ENCODE data around the gene CLEC20A. TPM values are rescaled to one million over a fixed set of nuclear protein-coding genes. Genes with fewer than 3 reads are reported as not detected.

Gene CLEC20A
- total RNA-seq, 1 donor from 2014 or later, result not detected

DNA sequence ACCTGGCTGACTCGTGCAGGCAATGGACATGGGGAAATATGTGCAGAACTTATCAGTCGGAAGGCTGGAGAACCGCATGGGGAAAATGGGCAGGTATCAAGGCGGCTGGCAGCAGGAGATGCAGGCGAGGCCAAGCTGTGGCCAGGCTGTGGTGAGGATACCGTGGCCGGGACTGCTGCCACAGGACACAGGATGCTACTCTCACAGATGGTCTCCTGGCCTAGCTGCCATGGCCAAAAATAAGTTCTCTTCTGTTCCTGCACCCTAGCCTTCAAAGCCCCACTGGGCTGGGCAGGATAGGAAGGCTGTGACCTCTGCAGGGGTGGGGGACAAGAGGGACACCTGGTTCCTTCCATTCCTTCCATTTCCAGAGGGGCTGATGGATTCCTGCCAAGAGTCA is 42.5 kb upstream of the CLEC20A start:
- H3K27ac ChIP-seq, result no peak overlapping the region
- H3K4me1 ChIP-seq, result peaks cover 43% of the 10 kb centered on the region
- no peak for TF ChIP-seq POLR2A (IDR thresholded peaks at IDR 0.05)
- TF ChIP-seq, protein P1, sequence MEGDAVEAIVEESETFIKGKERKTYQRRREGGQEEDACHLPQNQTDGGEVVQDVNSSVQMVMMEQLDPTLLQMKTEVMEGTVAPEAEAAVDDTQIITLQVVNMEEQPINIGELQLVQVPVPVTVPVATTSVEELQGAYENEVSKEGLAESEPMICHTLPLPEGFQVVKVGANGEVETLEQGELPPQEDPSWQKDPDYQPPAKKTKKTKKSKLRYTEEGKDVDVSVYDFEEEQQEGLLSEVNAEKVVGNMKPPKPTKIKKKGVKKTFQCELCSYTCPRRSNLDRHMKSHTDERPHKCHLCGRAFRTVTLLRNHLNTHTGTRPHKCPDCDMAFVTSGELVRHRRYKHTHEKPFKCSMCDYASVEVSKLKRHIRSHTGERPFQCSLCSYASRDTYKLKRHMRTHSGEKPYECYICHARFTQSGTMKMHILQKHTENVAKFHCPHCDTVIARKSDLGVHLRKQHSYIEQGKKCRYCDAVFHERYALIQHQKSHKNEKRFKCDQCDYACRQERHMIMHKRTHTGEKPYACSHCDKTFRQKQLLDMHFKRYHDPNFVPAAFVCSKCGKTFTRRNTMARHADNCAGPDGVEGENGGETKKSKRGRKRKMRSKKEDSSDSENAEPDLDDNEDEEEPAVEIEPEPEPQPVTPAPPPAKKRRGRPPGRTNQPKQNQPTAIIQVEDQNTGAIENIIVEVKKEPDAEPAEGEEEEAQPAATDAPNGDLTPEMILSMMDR (IDR thresholded peaks at IDR 0.05), result no peak
- no peak for TF ChIP-seq POLR2AphosphoS5 (IDR thresholded peaks at IDR 0.05; ENCODE audit: insufficient read depth in 1 of 2, low read depth in 1 of 2)
- H3K9me3 ChIP-seq, result no peaks in the 10 kb centered on the region
- no peaks in the 10 kb centered on the region for H3K27me3 ChIP-seq
- no peaks in the 10 kb centered on the region for H3K36me3 ChIP-seq
- intact Hi-C loops (cut with DNase I), result no loop called here
- peak in 1 of 2 donors; percentile 74 for DNase-seq (ENCODE audit: extremely low spot score in 2 of 2)
- no peak overlapping the region for H3K4me3 ChIP-seq

DNA sequence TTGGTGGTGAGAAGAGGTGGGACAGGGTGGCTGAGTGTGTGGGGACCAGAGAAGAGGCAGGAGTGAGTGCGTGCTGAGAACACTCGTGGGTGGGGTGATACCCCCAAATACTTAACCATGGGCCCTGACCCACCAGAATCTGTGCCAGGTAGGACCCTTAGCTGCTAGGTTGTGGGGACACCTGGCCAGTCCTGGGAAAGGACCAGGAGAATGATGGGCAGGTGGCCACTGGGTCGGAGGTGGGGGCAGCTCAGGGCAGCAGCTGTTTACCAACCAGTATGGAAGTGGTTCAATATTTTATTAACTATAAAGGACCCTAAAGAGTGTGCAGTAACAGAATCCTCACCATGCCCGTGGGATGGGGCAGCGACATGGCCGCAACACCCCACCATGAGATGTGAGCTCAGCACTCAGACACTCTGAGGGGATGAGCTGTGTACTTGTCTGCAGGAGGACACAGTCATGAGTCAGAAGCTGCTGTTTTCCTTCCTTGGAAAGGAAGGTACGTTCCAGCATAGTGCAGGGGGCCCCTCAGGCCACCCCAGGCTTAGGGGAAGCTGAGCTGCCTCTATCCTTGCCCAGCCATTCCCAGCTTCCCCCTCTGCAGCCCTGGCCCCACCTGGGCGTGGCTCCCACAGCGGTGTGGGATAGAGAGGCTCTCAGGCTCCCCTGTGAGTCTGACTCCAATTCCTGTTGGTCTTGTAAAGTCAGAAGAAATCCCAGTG is 41.6 kb upstream of the CLEC20A start:
- peak in 1 of 2 donors; percentile 43 for TF ChIP-seq POLR2AphosphoS5 (IDR thresholded peaks at IDR 0.05; ENCODE audit: insufficient read depth in 1 of 2, low read depth in 1 of 2)
- TF ChIP-seq, protein P1 (IDR thresholded peaks at IDR 0.05), result no peak
- no peaks in the 10 kb centered on the region for H3K36me3 ChIP-seq
- H3K9me3 ChIP-seq, result no peaks in the 10 kb centered on the region
- H3K27ac ChIP-seq, result peak overlapping the region; percentile 43
- H3K4me3 ChIP-seq, result no peak overlapping the region
- H3K4me1 ChIP-seq, result peaks cover 36% of the 10 kb centered on the region
- intact Hi-C loops (cut with DNase I), result no loop called here
- no peaks in the 10 kb centered on the region for H3K27me3 ChIP-seq
- DNase-seq (ENCODE audit: extremely low spot score in 2 of 2), result peak; percentile 60 to 85

DNA sequence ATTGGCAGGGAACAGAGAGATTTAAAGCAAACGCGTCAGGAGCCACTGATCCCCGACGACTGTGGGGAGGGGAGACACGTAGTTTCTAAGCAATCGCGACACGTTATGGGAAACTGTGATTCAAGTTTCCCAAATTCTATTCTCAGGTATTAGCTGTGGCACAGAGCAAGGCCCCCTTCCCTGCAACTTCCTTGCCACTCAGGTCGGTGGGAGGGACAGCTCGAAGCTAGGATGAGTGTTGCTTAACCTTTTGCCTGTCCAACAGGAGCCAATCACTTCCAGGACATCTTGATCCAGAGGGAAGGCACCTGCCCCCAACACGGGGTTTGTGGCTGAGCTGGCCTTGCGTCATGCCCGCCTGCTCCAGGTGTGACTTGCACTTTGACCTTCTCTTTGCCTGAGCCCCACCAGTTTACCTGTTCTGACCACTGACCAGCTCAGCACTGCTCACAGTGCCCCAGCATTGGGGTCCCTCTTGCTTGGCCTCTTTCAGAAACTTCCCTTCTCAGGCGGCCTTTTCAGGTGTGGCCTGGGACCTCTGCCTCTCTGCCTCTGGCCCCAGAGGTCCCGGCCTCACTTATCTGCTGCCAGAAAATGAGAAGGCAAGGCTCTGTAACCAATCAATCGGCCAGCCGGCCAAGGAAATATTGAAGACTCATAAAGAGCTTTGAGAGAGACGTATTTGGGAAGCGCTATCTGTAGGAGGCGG is 40.8 kb upstream of the CLEC20A start:
- Histone ChIP-seq H3K27me3 (no peaks in the 10 kb centered on the region), H3K4me3 (no peak overlapping the region), H3K9me3 (no peaks in the 10 kb centered on the region), H3K4me1 (peaks cover 34% of the 10 kb centered on the region), H3K27ac (peak overlapping the region; percentile 43), H3K36me3 (no peaks in the 10 kb centered on the region)
- TF ChIP-seq, protein P1 (IDR thresholded peaks at IDR 0.05), result no peak
- TF ChIP-seq POLR2A (IDR thresholded peaks at IDR 0.05) (no peak), POLR2AphosphoS5 (IDR thresholded peaks at IDR 0.05; ENCODE audit: insufficient read depth in 1 of 2, low read depth in 1 of 2) (no peak)
- DNase-seq (ENCODE audit: extremely low spot score in 2 of 2), result peak; percentile 83 to 91
- intact Hi-C loops (cut with DNase I), result no loop called here

GRCh38 chr1:178536844-178537371 is 40.1 kb upstream of the CLEC20A start:
- H3K27me3 ChIP-seq, result no peaks in the 10 kb centered on the region
- intact Hi-C loops (cut with DNase I), result no loop called here
- DNase-seq (ENCODE audit: extremely low spot score in 2 of 2), result peak; percentile 88
- peaks cover 36% of the 10 kb centered on the region for H3K4me1 ChIP-seq
- no peaks in the 10 kb centered on the region for H3K36me3 ChIP-seq
- H3K27ac ChIP-seq, result no peak overlapping the region
- no peak overlapping the region for H3K4me3 ChIP-seq
- H3K9me3 ChIP-seq, result no peaks in the 10 kb centered on the region
- no peak for TF ChIP-seq POLR2A (IDR thresholded peaks at IDR 0.05)
- TF ChIP-seq, protein P1 (IDR thresholded peaks at IDR 0.05), result no peak
- TF ChIP-seq POLR2AphosphoS5 (IDR thresholded peaks at IDR 0.05; ENCODE audit: insufficient read depth in 1 of 2, low read depth in 1 of 2), result peak in 1 of 2 donors; percentile 24
